Tibial nerve (tissue), 4 donors: ENCODE results near the gene PGBD5. TPM values are rescaled to one million over a fixed set of nuclear protein-coding genes. Genes with fewer than 3 reads are reported as not detected.

Experiments used
- DNase-seq, 2 donors: peaks; one replicate each; pipeline ENCODE4 v3.0.0-alpha.2; 2019; ENCODE audit warnings: low spot score in 2 of 2
- H3K27ac ChIP-seq, 4 donors: fragments of 200-600 bp; sonication (generic) in 3 of 4; one replicate each; pipeline ENCODE4 v1.5.1; 2017 to 2019; ENCODE audit warnings: mild to moderate bottlenecking in 1 of 4
- H3K27me3 ChIP-seq, 2 donors: fragments of 200-600 bp; sonication (generic) in 1 of 2; one replicate each; pipeline versions ENCODE4 v1.5.1 to v1.6.0; 2017 to 2019
- H3K36me3 ChIP-seq, 3 donors: fragments of 200-600 bp; sonication (generic); one replicate each; pipeline ENCODE4 v1.5.1; 2018 to 2019
- H3K4me1 ChIP-seq, 4 donors: fragments of 200-600 bp; sonication (generic) in 3 of 4; one replicate each; pipeline ENCODE4 v1.5.1; 2017 to 2019
- H3K4me3 ChIP-seq, 4 donors: fragments of 200-600 bp; sonication (generic) in 3 of 4; one replicate each; pipeline ENCODE4 v1.5.1; 2017 to 2019; ENCODE audit warnings: mild to moderate bottlenecking in 1 of 4, moderate library complexity in 1 of 4
- H3K9me3 ChIP-seq, 4 donors: fragments of 200-600 bp; sonication (generic) in 3 of 4; one replicate each; pipeline ENCODE4 v1.5.1; 2017 to 2019
- CTCF ChIP-seq, 5 experiments: fragments of 200-600 bp in 3 of 5; fragments of 450-650 bp in 2 of 5; sonication (generic) in 3 of 5; IDR thresholded peaks; one replicate each; pipeline ENCODE4 v1.5.1; 2016 to 2019; ENCODE audit warnings: antibody characterized with exemption in 5 of 5, mild to moderate bottlenecking in 3 of 5, moderate library complexity in 2 of 5
- EP300 ChIP-seq, 2 donors: sonication (generic); formaldehyde crosslinking; IDR thresholded peaks; one replicate each; pipeline ENCODE4 v1.6.1; 2017; ENCODE audit warnings: antibody characterized with exemption in 2 of 2, mild to moderate bottlenecking in 1 of 2
- POLR2A ChIP-seq, 2 donors: fragments of 450-650 bp; IDR thresholded peaks; one replicate each; pipeline ENCODE4 v1.6.1; 2017; ENCODE audit warnings: antibody characterized with exemption in 2 of 2, mild to moderate bottlenecking in 2 of 2, moderate library complexity in 2 of 2
- WGBS, 2 donors: methylation state at CpG; one replicate each; pipeline ENCODE4 v1.1.5; 2018; 5-methylcytosine and 5-hydroxymethylcytosine counted together
- total RNA-seq, 4 donors: library from RNA; depleted of rRNA; stranded (reverse); fragments of >200 nt; gene quantifications; one replicate each; pipeline ENCODE4 v1.1.0, GENCODE V29; 2016

Gene PGBD5
- total RNA-seq, 4 donors from 2014 or later = 1.4 to 5.1 (median 2.2) TPM

- DNase-seq = no peak
- no peaks in the 10 kb centered on the region for H3K27me3 ChIP-seq
- WGBS, 2 donors = 89 to 93% methylated on average over 10 of the region's 10 CpGs
- H3K27ac ChIP-seq = no peak overlapping the region
- peaks cover 0 to 20% (median 0%) of the 10 kb centered on the region in 4 donors for H3K9me3 ChIP-seq
- no peaks in the 10 kb centered on the region for H3K4me1 ChIP-seq
- TF ChIP-seq EP300 (IDR thresholded peaks at IDR 0.05) (no peak), POLR2A (IDR thresholded peaks at IDR 0.05) (no peak), CTCF (IDR thresholded peaks at IDR 0.05) (no peak)
- H3K36me3 ChIP-seq = no peaks in the 10 kb centered on the region
- H3K4me3 ChIP-seq = no peak overlapping the region
These were observed 29.2 kb downstream of the PGBD5 start for GRCh38 chr1:230396966-230397365.

GRCh38 chr1:230395932-230396331, 30.2 kb downstream of the PGBD5 start:
- H3K4me3 ChIP-seq = no peak overlapping the region
- H3K36me3 ChIP-seq = no peaks in the 10 kb centered on the region
- no peaks in the 10 kb centered on the region for H3K4me1 ChIP-seq
- no peaks in the 10 kb centered on the region for H3K27me3 ChIP-seq
- TF ChIP-seq CTCF (IDR thresholded peaks at IDR 0.05) = no peak
- H3K27ac ChIP-seq = no peak overlapping the region
- DNase-seq = no peak
- 76 to 93% methylated on average over 1 of the region's 1 CpG for WGBS, 2 donors
- H3K9me3 ChIP-seq = peaks cover 0 to 20% (median 0%) of the 10 kb centered on the region in 4 donors

GRCh38 chr1:230394741-230395140, 31.4 kb downstream of the PGBD5 start:
- H3K36me3 ChIP-seq = no peaks in the 10 kb centered on the region
- DNase-seq = no peak
- H3K27me3 ChIP-seq = no peaks in the 10 kb centered on the region
- WGBS, 2 donors = 86 to 87% methylated on average over 8 of the region's 8 CpGs
- peaks cover 0 to 20% (median 0%) of the 10 kb centered on the region in 4 donors for H3K9me3 ChIP-seq
- H3K4me3 ChIP-seq = no peak overlapping the region
- H3K27ac ChIP-seq = no peak overlapping the region
- TF ChIP-seq POLR2A (IDR thresholded peaks at IDR 0.05) = no peak
- TF ChIP-seq CTCF (IDR thresholded peaks at IDR 0.05) = no peak
- TF ChIP-seq EP300 (IDR thresholded peaks at IDR 0.05) = no peak
- no peaks in the 10 kb centered on the region for H3K4me1 ChIP-seq

- TF ChIP-seq POLR2A (IDR thresholded peaks at IDR 0.05) (no peak), EP300 (IDR thresholded peaks at IDR 0.05) (no peak), CTCF (IDR thresholded peaks at IDR 0.05) (no peak)
- Histone ChIP-seq H3K4me1 (no peaks in the 10 kb centered on the region), H3K9me3 (peaks cover 0 to 20% (median 0%) of the 10 kb centered on the region in 4 donors), H3K4me3 (no peak overlapping the region), H3K27me3 (no peaks in the 10 kb centered on the region), H3K27ac (no peak overlapping the region), H3K36me3 (no peaks in the 10 kb centered on the region)
- DNase-seq = no peak
- WGBS, 2 donors = 80 to 85% methylated on average over 7 of the region's 7 CpGs
These were observed 32.0 kb downstream of the PGBD5 start for GRCh38 chr1:230394134-230394533.

- TF ChIP-seq POLR2A (IDR thresholded peaks at IDR 0.05) (no peak), CTCF (IDR thresholded peaks at IDR 0.05) (no peak), EP300 (IDR thresholded peaks at IDR 0.05) (no peak)
- H3K27ac ChIP-seq = no peak overlapping the region
- no peaks in the 10 kb centered on the region for H3K4me1 ChIP-seq
- peaks cover 0 to 20% (median 0%) of the 10 kb centered on the region in 4 donors for H3K9me3 ChIP-seq
- H3K36me3 ChIP-seq = no peaks in the 10 kb centered on the region
- no peak for DNase-seq
- 87 to 96% methylated on average over 18 of the region's 18 CpGs for WGBS, 2 donors
- H3K27me3 ChIP-seq = no peaks in the 10 kb centered on the region
- no peak overlapping the region for H3K4me3 ChIP-seq
These were observed 32.4 kb downstream of the PGBD5 start for GRCh38 chr1:230393722-230394121.
